ENCODE results near the gene PGLYRP3.

Gene PGLYRP3

GRCh38 chr1:153261281-153262069 is 51.3 kb downstream of the PGLYRP3 start:
- DNase-seq (ENCODE audit: low read depth in 1 of 2, low spot score in 1 of 2) = peak in 1 of 2 donors; percentile 6

DNA sequence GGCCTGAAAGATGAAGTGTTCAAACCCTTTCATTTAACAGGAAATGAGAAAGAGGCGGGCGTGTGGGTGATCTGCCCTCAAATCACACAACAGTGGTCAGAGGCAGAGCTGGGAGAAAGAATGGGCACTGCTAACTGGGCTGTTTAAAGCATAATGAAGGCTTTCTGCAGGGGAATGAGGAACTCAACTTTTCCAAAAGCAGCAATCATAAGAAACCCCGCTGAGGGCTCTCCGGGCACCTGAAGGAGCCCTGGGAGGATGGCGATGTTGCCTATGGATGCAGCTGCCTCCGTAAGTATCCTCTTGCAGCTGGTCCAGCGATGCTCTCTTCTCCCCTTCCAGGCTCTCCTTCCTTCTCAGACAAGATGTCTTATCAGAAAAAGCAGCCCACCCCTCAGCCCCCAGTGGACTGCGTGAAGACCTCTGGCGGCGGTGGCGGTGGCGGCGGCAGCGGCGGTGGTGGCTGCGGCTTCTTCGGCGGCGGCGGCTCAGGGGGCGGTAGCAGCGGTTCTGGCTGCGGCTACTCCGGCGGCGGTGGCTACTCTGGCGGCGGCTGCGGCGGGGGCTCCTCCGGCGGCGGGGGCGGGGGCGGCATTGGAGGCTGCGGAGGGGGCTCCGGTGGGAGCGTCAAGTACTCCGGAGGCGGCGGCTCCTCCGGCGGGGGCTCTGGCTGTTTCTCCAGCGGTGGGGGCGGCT is 52.0 kb downstream of the PGLYRP3 start:
- no peak for DNase-seq (ENCODE audit: low read depth in 1 of 2, low spot score in 1 of 2)

- no peak for DNase-seq (ENCODE audit: low read depth in 1 of 2, low spot score in 1 of 2)
Measured at GRCh38 chr1:153259387-153259786, 53.4 kb downstream of the PGLYRP3 start, which contains the start of gene LORICRIN. LORICRIN (plus strand) TSS chr1:153259687; CDS start chr1:153260950, 1,263 bp downstream.

GRCh38 chr1:153253693-153254092 is 59.1 kb downstream of the PGLYRP3 start:
- no peak for DNase-seq (ENCODE audit: low read depth in 1 of 2, low spot score in 1 of 2)

DNA sequence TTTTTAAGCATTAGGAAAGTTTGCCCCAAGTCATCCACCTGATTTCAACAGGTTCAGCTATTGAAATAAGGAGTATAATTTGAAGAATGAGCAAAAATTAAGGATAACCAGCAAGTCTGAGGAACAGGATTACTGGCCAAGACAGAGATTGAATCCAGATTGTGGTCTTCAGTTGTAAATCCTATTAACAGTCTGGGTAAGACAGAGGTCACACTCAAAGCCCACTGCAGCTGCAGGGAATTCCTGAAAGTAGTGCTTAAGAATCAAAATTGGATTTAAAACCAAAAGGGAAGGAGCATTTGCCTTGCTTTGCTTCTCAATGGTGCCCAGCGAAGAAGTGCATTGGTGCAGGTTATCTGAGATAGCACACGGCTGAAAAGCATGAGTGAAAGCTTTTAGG is 59.7 kb downstream of the PGLYRP3 start:
- no peak for DNase-seq (ENCODE audit: low read depth in 1 of 2, low spot score in 1 of 2)

- DNase-seq (ENCODE audit: low read depth in 1 of 2, low spot score in 1 of 2) = no peak
Measured at GRCh38 chr1:153251988-153252387, 60.8 kb downstream of the PGLYRP3 start.

GRCh38 chr1:153251562-153251961 is 61.2 kb downstream of the PGLYRP3 start:
- no peak for DNase-seq (ENCODE audit: low read depth in 1 of 2, low spot score in 1 of 2)

- no peak for DNase-seq (ENCODE audit: low read depth in 1 of 2, low spot score in 1 of 2)
Measured at GRCh38 chr1:153251087-153251486, 61.7 kb downstream of the PGLYRP3 start.

- DNase-seq (ENCODE audit: low read depth in 1 of 2, low spot score in 1 of 2) = no peak
Measured at GRCh38 chr1:153250166-153250565, 62.6 kb downstream of the PGLYRP3 start.

DNA sequence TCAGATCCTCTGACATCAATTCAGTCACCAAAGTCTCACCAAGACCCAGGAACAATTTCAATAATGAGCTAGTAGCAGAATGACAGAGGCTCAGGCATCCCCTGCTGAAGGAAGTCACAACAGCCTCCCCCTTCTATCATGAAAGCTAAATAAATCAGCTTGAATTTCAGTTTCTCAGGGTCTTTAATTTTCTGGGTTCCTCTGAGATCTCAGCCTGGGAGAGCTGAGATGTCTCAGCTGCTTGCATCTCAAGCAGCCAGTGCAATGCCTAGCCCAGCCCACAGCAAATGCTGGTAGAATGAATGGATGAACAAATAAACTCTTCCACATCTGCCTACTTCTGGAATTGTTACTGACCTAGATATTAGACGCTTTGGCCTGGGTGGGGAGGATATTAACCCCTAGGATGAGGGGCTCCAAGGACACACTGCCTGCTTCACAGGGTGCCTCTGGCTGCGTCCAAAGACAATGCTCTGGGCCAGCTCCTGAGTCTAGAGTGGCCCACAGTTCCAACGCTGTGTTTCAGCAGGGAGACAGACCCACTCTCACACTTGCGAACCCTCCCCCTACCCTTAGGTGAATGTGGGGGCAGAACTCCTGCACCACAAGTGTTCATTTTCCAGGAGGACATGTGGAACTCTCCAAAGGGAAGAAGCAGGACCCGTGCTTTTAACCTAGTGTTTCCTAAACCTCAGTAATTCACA is 64.4 kb downstream of the PGLYRP3 start:
- DNase-seq (ENCODE audit: low read depth in 1 of 2, low spot score in 1 of 2) = no peak
